ENCODE data around the gene IFIT2.

- no peak for TF ChIP-seq CTCF (conservative IDR thresholded peaks at IDR 0.05; ENCODE audit: low read depth, low read length)
- no peak for TF ChIP-seq EZH2 (IDR thresholded peaks at IDR 0.05; ENCODE audit: borderline replicate concordance, low read depth, low read length, poor library complexity, severe bottlenecking)
These were observed 47.1 kb downstream of the IFIT2 start for GRCh38 chr10:89348975-89349374.

All from A673 (cell line).